ENCODE results near the gene CRK.
"Not testable (repeated sequence)": the region's sequence is repeated elsewhere in the genome, so short reads cannot be mapped to it uniquely, and the experiment has no call there.

The CRK gene

DNA sequence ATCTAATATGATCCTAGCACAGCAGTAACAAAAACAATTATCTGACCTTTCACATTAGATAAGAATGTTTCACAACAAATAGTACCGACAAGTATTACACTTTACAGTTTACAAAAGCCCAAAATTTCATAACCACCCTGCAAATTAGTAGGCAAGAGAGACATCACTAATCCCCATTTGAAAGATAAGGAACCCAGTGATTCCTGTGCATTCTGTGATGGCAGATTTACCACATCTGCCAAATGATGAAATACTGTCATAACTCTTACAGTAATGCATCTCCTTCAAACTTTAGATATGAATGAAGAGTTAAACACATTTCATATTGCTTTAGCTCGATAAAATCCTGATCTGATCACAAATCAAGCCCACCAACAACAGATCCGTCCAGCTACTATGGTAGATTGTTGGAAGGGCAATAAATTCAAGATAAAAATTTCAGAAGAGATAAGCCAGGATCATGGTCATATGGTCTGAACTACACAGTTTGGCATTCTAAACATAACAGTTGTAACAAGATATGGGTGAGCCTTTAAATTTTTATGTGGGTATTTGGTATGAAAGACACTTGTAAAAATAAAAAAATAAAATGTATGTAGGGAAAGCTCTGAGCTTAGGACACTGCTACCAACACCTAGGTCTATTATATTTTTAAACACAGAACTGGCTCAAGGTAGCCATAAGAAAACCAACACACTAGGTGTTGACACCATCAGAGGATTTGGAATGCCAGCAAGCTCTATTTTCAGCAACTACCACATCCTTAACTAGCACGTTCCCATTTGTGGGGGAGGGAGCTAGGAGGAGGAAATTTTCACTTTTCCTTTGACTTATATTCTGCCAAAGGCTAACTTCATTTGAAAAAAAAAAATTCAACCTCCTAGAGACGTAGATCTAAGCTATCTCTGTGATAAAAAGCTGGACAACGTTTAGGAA lies 65.3 kb downstream of the CRK start:
- no peak for DNase-seq (ENCODE audit: low read depth in 1 of 2, low spot score in 1 of 2)

DNA sequence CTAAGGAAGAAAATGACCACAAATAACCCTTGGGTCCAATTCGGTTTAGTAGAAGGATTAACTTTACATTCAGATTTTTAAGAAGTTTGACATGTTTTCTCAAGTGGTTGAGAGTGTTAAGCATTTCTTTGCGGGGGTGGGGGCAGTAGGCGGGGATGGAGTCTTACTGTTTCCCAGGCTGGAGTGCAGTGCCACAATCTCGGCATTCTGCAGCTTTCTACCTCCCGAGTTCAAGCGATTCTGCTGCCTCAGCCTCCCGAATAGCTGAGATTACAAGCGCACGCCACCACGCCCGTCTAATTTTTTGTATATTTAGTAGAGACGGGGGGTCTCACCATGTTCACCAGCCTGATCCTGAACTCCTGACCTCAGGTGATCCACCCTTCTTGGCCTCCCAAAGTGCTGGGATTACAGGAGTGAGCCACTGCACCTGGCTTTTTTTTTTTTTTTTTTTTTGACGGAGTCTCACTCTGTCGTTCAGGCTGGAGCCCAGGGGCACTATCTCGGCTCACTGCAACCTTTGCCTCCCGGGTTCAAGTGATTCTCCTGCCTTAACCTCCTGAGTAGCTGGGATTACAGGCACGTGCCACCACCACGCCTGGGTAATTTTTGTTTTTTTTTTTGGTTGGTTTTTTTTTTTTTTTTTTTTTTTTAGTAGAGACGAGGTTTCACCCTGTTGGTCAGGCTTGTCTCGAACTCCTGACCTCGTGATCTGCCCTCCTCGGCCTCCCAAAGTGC lies 68.4 kb downstream of the CRK start:
- not testable (repeated sequence) for DNase-seq (ENCODE audit: low read depth in 1 of 2, low spot score in 1 of 2)

DNA sequence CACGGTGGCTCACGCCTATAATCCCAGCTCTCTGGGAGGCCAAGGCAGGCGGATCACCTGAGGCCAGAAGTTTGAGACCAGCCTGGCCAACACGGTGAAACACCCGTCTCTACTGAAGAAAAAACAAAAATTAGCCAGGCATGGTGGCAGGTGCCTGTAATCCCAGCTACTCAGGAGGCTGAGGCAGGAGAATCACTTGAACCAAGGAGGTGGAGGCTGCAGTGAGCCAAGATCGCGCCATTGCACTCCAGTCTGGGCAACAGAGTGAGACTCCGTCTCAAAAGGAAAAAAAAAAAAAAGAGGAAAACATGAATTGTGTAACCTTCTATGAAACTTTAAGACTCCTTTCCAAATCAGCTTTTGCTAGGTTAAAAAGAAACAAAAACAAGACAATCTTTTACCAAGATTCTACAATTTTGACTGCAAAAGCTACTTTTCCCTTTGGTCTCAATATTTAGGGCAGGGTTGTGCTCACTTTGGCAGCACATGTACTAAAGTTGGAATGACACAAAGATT lies 69.3 kb downstream of the CRK start:
- not testable (repeated sequence) for DNase-seq (ENCODE audit: low read depth in 1 of 2, low spot score in 1 of 2)

DNA sequence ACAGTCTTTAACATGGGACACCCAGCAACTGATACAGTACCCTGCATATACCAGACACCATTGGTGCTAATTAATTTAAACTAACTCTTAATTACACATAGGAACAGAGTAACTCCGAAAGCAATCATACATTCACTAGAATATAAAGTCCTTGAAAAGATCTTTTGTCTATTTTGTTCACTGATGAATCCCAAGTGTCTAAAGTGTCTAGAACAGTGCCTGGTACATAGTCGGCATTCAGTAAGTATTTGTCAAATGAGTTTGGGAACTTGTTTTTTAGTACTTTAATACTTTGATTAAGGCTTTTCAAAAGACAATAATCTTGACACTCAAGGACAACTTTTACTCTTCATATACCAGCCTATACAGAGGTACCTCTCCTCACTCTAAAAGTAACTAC lies 69.8 kb downstream of the CRK start:
- DNase-seq (ENCODE audit: low read depth in 1 of 2, low spot score in 1 of 2) = no peak

DNA sequence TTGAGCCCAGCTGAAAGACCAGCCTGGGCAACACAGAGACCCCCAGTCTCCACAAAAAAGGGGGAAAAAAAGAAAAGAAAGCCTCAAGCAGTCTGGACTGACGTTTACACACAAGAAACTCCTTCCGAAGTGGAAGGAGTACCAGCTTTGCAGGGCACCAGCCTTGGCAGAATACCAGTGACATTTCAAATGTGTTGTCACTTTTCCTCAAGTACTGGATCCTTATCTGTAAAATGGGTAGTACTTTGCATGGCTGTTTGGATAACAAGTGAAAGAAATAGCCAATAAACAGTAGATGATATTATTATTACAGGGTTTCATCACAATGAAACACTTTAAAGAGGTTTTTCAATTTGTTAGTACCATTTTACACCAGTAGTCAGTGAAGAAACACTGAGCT lies 70.2 kb downstream of the CRK start:
- no peak for DNase-seq (ENCODE audit: low read depth in 1 of 2, low spot score in 1 of 2)

DNA sequence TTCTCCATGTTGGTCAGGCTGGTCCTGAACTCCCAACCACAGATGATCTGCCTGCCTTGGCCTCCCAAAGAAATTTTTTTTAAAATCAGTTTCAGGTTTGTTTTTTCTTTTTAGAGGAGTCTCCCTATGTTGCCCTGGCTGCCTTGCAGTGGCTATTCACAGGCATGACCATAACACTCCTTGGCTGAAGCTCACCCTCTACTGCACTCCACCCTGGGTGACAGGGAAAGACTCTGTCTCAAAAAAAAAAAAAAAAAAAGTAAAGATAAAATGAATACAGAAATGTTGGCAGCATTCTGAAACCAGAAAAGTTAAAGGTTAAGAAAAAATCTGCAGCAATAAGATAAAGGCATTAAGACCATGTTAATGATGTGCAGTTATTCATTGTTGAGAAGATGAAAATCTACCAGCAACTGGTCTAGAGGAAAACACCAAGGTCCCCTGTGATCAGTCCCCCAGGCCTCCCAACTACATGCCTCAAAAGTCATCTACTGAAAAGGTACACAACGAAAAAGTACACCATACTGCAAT lies 71.1 kb downstream of the CRK start:
- no peak for DNase-seq (ENCODE audit: low read depth in 1 of 2, low spot score in 1 of 2)

DNA sequence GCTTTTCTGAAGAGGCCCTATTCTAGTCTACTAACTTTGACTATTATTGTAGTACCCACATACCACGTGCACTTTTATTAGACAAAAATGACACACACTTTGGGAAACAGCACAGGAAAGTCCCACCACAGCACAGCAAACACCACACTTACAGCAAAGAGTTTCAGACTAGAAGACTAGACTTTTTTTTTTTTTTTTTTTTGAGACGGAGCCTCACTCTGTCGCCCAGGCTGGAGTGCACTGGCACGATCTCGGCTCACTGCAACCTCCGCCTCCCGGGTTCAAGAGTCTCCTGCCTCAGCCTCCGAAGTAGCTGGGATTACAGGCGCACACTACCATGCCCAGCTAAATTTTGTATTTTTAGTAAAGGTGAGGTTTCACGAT lies 76.1 kb downstream of the CRK start:
- no peak for DNase-seq (ENCODE audit: low read depth in 1 of 2, low spot score in 1 of 2)

DNA sequence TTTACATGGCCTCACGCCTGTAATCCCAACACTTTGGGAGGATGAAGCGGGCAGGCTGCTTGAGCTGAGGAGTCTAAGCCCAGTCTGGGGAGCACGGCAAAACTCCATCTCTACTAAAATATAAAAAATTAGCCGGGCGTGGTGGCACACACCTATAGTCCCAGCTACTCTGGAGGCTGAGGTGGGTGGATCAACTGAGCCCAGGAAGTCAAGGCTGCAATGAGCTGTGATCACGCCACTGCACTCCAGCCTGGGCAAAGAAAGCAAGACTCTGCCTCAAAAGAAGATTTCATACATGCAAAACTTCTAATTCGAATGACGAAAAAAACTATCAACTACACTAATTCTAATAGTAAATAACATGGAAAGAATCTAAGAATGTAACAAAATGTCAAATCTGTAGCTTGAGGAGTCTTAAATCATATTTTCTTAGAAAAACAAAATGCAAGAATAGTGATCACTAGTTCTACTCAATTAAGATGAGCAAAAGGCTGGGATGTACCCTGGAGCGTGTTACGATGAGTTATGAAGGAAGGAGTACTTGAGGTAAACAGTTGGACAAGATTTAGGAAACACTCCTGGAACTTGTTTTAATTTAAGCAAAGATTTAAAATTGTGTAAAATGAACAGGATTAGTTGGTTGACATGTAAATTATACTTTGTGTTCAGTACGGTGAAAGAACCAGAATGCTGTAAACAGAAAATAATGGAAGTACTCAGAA lies 76.7 kb downstream of the CRK start:
- no peak for DNase-seq (ENCODE audit: low read depth in 1 of 2, low spot score in 1 of 2)

- not testable (repeated sequence) for DNase-seq (ENCODE audit: low read depth in 1 of 2, low spot score in 1 of 2)
Observed at GRCh38 chr17:1378476-1378860, 77.6 kb downstream of the CRK start.

DNA sequence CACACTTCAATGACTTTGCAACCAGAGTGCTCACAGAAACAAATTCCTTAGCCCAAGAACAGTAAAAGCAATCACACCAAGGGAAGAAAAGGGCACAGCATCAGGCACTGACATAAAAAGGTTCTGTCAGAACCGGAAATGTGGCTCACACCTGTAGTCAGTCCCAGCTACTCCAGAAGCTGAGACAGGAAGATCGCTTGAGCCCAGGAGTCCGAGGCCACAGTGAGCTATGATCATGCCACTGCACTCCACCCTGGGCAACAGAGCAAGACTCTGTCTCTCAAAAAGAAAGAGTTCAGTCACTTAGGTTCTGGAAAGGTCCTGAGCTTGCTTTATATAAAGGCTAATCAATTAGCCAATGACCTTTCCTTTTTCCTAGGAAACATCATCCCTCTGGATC lies 78.7 kb downstream of the CRK start:
- DNase-seq (ENCODE audit: low read depth in 1 of 2, low spot score in 1 of 2) = no peak

DNA sequence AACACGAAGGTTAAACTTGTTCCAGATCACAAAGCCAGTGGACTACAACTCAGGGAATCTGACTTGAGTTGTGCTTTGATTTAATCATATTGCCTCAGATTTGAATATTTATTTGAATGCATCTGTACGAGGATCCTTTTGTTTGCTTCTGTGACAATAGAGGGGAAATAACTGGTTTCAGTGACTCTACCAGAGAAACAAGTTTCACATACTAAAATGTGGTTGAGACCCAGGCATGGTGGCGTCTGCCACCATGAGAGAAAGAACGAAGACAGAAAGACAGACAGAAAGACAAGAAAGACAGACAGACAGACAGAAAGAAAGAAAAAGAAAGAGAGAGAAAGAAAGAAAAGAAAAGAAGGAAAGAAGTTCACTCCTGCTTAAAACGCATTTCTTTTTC lies 80.0 kb downstream of the CRK start:
- no peak for DNase-seq (ENCODE audit: low read depth in 1 of 2, low spot score in 1 of 2)

- no peak for DNase-seq (ENCODE audit: low read depth in 1 of 2, low spot score in 1 of 2)
Observed at GRCh38 chr17:1375615-1376014, 80.4 kb downstream of the CRK start.

GRCh38 chr17:1374431-1375177 lies 81.4 kb downstream of the CRK start:
- DNase-seq (ENCODE audit: low read depth in 1 of 2, low spot score in 1 of 2) = no peak

DNA sequence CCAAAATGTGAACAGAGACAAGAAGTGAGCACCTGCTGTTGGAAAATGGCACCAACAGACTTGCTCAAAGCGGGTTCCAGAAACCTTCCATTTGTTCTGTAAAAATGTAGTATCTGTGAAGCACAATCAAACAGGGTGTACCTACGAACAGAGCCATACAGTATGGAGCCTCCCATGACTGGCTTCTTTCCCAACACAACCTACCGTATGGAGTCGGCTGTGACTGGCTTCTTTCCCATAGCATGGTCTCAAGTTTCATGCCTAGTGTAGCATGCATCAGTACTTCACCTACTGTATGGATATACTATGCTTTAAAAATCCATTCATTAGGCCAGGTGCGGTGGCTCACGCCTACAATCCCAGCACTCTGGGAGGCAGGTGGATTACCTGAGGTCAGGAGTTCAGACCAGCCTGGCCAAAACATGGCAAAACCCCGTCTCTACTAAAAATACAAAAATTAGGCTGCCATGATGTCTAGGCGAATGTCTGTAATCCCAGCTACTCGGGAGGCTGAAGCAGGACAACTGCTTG lies 82.3 kb downstream of the CRK start:
- DNase-seq (ENCODE audit: low read depth in 1 of 2, low spot score in 1 of 2) = no peak

- no peak for DNase-seq (ENCODE audit: low read depth in 1 of 2, low spot score in 1 of 2)
Observed at GRCh38 chr17:1372618-1373017, 83.4 kb downstream of the CRK start.

- no peak for DNase-seq (ENCODE audit: low read depth in 1 of 2, low spot score in 1 of 2)
Observed at GRCh38 chr17:1371893-1372590, 84.0 kb downstream of the CRK start.
